DMS53 treated with DMSO at 0.1 percent for 48 hours (cell line): Measurements from ENCODE around the gene GPATCH2L.

Source experiments
- DNase-seq: peaks from one replicate; lab custom pipeline; 2025; ENCODE audit not compliant: unreplicated experiment; lab: John Stamatoyannopoulos, UW

The GPATCH2L gene

DNA sequence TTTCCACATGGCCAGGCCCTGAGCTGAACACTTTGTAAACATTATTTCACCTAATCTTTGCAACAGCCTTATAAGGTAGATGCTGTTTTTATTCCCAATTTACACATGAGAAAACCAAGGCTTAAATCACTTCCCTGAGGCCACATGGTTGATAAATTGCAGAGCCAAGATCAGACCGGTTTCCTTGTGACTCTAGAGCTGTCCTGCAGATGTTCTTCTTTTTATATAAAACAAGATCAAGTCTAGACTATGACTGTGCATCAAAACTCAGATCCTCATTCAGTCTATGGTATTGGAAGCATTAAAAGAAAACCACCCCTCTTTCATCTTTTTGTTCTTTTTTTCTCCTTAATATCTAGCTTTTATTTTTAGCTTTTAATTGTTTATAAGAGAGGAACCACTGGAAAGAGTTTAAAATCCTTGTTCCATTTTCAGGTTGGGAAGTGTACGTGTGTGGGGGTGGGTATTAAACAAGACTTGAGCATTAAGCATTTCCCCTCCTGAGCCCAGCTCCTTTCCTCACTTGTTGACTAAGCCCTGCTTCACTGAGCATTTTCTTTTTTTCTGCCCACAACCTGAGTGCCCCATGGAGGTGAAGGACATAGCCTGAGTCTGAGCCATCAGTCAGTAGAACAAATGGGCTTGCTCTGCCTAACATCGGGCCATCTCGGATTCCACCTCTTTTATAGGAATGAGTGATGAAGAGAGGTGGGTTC is 45.4 kb downstream of the GPATCH2L start:
- no peak for DNase-seq

- no peak for DNase-seq
These were observed 49.4 kb downstream of the GPATCH2L start for GRCh38 chr14:76201162-76201561.

GRCh38 chr14:76203086-76204001 is 51.6 kb downstream of the GPATCH2L start:
- DNase-seq: no peak

GRCh38 chr14:76204461-76205230 is 52.9 kb downstream of the GPATCH2L start:
- DNase-seq: no peak

DNA sequence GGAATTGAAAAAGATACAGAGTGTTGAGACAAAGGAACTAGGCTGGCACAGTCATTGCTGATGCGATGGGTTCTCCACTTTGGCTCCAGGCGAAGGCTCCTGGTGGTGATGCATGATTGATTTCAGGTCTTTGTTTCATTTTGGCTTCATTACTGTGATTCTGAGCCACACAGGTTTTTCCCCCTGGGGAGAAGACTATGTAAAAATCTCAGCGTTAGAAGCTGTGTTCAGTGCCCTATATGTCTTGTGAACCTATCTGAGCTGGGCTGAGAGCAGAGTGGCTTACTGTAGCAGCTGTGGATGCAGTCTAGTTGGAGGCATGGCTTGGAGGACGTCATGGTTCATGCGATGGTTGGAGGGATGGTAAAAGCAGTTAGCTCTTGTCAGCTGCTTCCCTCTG is 54.0 kb downstream of the GPATCH2L start:
- DNase-seq: no peak

GRCh38 chr14:76208340-76208739 is 56.6 kb downstream of the GPATCH2L start:
- no peak for DNase-seq

DNA sequence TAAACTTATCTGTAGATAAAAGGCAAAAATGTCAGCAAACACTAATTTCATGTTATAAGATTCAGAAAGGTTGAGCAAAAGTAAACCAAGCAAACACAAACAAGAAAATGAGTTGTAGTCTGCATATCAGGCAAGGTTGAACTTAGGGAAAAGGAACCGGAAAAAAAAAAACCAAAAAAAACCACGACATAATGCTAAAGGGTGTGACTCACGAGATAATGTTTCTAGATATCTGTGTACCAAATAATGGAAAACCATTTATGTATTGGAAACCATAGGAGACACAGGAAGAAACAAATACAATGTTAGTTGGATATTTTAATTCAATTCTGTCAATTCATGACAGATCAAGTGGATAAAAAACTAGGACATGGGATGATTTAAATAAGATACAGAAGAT is 60.5 kb downstream of the GPATCH2L start:
- DNase-seq: no peak

DNA sequence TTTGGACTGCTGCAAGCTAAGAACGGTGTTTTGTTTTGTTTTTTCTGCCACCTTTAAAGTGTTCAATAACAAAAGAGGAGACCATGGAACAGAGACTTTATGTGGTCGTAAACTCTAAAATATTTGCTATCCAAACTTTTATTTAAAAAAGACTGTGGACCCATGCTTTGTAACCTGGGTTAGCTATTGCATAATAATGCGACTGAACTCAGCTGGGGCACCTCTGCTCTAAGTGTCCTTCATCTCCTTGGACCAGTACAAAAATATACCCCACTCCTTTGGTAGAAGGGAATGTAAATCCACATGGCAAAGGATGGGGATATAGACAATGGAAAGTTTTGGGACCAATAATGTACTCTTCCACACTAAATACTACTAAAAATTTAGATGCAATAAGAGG is 65.5 kb downstream of the GPATCH2L start:
- DNase-seq: no peak

- no peak for DNase-seq
These were observed 66.9 kb downstream of the GPATCH2L start for GRCh38 chr14:76218662-76219061.

GRCh38 chr14:76219873-76220272 is 68.2 kb downstream of the GPATCH2L start:
- no peak for DNase-seq

DNA sequence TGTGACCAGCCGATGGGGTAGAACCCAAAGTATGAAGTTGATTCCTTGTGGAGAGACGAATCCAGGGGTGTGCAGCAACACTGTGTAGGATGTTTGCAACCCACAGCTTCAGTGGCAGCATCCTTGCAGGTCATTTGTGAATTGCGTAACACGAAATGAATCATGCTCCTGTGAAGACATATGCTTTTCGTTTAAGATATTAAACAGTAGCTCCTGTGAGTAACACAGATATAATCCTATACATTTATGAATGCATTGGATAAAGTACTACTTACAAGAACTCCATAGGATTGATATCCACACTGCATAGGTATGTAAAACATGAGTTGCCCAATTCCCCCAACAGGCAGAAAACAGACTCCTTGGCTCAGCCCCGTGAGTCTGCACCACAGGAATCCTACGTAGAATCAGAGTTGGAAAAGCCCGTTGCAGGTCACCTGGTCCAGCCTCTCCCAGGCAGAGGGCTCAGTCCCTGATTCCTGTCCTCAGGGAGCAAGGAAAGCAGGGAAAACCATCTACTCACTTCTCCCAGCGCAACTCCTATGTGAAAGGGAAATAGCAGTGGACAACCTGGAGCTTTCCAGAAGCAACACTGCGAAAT is 75.8 kb downstream of the GPATCH2L start:
- DNase-seq: no peak

DNA sequence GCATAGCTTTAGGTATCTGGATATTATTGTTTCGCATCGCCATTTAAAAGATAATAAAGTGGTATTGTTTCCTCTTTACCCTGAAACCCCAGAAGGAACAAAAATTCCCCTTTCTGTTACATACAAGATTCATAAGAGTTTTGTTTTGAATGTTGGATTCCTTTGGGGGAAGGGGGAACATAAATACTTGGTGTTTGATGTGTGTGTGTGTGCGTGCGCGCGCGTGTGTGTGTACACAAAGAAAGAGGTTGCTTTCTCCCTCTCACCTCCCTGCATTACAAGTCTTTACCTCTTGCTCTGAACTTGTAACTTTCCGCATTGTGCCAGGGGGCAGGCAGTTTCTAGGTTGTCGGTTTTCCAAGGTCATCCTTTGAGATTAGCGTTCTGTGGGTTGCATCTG is 76.4 kb downstream of the GPATCH2L start:
- no peak for DNase-seq

DNA sequence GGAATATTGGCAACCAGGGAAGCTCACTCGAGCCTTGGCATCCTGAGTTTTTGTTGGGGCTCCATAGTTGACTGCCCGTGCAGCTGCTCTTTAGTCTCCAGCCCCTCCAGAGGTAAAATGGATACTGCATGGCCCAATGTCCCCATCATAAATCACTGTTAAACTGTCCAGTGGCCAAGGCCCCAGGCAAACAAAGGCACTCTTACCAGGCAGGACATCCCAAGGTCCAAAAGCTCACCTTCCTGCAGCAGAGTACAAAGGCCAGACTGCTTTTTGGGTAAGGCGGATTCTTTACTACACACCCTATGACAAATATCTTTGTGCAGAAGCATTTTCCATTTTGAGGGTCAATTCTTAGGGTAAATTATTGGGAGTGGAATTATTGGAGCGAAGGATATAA is 81.1 kb downstream of the GPATCH2L start:
- no peak for DNase-seq

DNA sequence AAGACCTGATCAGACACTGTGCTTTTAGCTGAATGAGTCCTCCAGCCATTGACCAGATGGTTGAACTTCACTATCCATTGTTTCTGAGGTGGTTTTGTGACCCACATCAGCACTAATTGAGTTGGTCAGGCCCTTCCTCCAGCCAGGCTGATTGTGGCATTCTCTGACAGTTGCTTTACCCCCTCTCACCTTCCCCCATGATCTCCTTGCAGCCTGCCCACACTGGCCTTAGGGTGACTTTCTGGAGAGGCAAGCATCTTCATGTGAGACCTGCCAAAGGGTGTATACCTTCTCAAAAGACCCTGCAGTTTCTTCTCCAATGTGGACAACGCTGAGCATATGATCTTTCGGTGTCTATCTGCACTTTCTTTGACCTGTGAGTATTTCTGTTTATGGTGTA is 83.9 kb downstream of the GPATCH2L start:
- no peak for DNase-seq

DNA sequence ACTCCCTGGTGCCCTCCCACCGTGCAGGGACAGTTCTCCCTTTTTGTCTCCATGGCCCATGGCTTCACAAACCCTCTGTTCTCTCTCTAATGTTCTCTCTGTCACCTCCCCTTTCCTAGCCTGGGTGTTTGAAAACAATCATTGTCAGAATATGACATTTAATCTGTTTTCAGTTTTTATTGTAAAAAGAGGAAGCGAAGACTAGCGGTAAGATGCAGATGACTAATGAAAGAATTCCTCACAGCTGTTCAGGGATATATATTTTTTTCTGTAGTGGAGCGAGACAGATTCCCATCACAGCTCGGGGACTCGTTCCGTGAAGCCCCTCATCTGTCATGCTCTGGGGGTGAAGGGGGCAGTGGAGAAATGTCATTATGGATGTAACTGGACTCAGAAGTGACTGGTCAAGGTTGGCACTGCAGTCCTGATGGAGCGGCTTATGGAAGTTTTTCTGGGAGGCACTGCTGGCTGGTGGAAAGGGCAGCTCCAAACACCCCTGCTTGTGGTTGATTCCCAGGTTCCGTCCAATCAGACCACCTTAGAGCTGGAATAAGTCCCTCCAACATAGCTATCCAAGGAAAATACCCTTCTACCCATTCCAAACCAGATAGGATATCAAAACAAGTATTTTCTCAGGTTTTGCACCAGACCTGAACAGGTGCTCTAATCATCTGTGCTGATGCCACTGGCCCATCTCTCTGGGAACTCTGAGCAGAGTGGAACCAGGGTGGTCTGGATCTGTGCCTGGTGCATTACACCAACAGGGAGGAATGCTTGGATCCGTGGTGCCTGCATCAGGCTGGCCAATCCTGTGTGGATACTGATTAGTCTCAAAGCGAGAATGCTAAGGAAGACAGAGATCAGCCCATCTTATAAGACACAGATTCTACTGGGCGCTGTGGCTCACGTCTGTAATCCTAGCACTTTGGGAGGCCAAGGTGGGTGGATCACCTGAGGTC is 84.7 kb downstream of the GPATCH2L start:
- DNase-seq: no peak

DNA sequence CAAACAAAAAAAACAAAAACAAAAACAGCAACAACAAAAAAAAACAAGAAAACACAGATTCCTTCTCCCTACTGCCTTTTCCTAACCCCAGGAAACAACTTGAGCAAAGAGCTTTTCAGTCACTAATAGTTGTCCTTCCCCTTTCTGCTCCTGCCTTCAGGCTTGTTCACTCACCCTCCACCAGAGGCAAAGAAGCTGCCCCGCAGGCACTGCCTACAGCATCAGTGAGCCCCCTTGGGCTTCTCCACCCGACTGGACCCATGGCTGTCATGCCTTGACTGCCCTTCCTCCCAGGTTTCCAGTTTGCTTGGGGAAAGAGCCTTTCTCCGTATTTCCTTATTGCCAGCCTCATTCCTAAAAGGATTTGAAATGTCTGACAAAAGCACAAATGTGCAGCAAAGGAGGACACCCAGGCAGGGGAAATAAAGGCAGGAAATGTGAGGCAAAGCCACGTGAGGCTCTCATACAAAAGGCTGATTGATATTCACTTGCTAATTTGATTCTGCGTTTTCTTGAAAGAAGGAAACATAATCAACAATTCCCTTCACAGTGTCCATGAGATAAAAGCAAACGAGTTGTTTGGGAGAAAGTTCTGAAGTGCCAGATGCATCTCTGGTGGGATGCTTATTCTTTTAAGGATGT is 85.7 kb downstream of the GPATCH2L start:
- DNase-seq: no peak

- DNase-seq: no peak
These were observed 93.4 kb downstream of the GPATCH2L start for GRCh38 chr14:76245097-76245496.

DNA sequence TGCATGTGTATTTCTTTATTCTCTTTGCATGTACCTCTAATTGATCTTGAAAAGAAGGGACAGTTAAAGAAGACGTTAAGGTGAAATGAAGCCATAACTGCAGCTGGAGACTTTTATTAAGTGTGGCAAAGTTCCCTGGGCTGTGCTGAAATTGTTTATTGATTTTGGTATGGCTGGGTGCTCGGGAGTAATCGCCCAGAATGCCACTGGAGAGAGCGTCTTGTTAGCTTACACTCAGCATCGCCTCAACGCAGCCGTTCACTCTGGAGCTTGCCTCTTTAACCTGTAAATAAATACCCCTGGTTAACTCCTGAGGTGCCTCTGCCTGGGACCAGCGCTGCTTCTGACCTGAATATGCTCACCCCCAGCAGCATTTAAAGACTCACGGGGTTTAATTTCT is 98.6 kb downstream of the GPATCH2L start:
- DNase-seq: no peak

GRCh38 chr14:76252471-76252870 is 100.7 kb downstream of the GPATCH2L start:
- no peak for DNase-seq

DNA sequence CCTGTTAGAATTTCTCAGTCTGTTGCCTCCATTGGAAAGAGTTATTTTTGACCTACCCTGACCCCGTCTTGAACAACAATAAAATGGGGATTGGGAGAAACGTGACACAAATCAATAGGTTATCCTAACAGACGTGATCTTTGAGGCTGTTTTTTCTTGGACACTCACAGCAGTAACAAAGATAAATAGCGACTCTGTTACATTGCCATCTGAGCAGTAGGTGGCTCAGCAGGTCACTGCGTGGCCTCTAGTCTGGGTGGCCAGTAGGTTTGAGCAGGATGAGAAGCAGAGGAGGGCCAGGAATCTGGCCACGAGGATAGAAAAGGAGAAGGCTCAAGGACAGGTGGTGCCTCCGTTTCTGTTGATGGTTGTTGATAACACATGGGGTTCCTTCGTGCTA is 101.4 kb downstream of the GPATCH2L start:
- DNase-seq: no peak
